Measurements from ENCODE around the gene ARL13A. TPM values are rescaled to one million over a fixed set of nuclear protein-coding genes. Genes with fewer than 3 reads are reported as not detected.

The ARL13A gene
- total and polyA plus RNA-seq, 7 donors = not detected

GRCh38 chrX:100931925-100932285 lies 37.6 kb upstream of the ARL13A start:
- peaks cover 0 to 5% (median 0%) of the 10 kb centered on the region in 4 donors for H3K4me1 ChIP-seq
- H3K27me3 ChIP-seq = peaks cover 0 to 3% (median 0%) of the 10 kb centered on the region in 3 donors
- intact Hi-C loops (cut with DNase I) = no loop called here
- H3K36me3 ChIP-seq = no peaks in the 10 kb centered on the region
- WGBS, 2 donors = 87 to 91% methylated on average over 3 of the region's 3 CpGs
- H3K27ac ChIP-seq = no peak overlapping the region
- DNase-seq = no peak
- TF ChIP-seq, protein P1, sequence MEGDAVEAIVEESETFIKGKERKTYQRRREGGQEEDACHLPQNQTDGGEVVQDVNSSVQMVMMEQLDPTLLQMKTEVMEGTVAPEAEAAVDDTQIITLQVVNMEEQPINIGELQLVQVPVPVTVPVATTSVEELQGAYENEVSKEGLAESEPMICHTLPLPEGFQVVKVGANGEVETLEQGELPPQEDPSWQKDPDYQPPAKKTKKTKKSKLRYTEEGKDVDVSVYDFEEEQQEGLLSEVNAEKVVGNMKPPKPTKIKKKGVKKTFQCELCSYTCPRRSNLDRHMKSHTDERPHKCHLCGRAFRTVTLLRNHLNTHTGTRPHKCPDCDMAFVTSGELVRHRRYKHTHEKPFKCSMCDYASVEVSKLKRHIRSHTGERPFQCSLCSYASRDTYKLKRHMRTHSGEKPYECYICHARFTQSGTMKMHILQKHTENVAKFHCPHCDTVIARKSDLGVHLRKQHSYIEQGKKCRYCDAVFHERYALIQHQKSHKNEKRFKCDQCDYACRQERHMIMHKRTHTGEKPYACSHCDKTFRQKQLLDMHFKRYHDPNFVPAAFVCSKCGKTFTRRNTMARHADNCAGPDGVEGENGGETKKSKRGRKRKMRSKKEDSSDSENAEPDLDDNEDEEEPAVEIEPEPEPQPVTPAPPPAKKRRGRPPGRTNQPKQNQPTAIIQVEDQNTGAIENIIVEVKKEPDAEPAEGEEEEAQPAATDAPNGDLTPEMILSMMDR (IDR thresholded peaks at IDR 0.05) = no peak
- TF ChIP-seq POLR2A (IDR thresholded peaks at IDR 0.05) (no peak), EP300 (IDR thresholded peaks at IDR 0.05) (no peak), POLR2AphosphoS5 (IDR thresholded peaks at IDR 0.05) (no peak)
- H3K9me3 ChIP-seq = no peaks in the 10 kb centered on the region
- no peak overlapping the region for H3K4me3 ChIP-seq

DNA sequence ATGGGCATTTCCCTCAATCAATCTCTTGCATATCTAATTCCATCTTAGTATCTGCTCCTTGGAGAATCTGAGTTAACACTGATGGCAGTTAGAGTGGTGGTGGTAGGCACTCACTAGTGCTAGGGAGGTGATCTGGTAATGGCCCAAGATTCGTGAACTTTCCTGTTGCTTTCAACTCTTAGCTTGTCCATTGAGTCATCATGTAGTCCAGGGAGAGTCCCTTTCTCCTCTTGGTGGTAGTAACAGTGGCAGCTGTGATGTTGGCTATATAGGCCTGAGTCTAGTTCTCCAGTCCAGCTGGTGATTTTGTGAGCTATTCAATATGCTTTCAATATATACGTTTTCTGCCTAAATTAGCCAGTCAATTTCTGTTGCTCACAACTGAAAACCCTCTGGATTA lies 33.7 kb upstream of the ARL13A start:
- TF ChIP-seq EP300 (IDR thresholded peaks at IDR 0.05) (no peak), POLR2A (IDR thresholded peaks at IDR 0.05) (no peak), POLR2AphosphoS5 (IDR thresholded peaks at IDR 0.05) (no peak)
- TF ChIP-seq, protein P1 (IDR thresholded peaks at IDR 0.05) = no peak
- H3K4me1 ChIP-seq = no peaks in the 10 kb centered on the region
- H3K27me3 ChIP-seq = peaks cover 0 to 3% (median 0%) of the 10 kb centered on the region in 3 donors
- H3K4me3 ChIP-seq = no peak overlapping the region
- 82 to 88% methylated on average over 2 of the region's 2 CpGs for WGBS, 2 donors
- DNase-seq = no peak
- no peaks in the 10 kb centered on the region for H3K9me3 ChIP-seq
- intact Hi-C loops (cut with DNase I) = no loop called here
- H3K36me3 ChIP-seq = no peaks in the 10 kb centered on the region
- no peak overlapping the region for H3K27ac ChIP-seq

DNA sequence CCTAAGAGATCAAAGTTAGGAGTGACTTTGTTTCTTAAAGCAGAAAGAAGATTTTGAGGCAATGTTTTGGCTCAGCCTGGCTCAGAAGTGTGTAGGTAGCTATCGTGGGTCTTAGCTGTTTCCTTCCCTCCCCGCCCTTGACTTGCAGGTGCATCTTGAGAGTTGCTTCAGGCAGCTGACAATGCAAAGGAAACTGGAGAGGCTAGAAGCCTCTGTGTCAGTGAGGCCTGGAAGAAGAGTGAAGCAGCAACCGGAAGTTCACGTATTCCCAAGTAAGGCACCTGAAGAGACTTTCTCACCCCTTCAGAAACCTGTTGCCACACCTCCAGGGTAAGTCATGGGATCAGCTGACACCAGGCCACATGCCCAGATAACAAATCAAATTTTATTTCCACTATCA lies 30.2 kb upstream of the ARL13A start:
- H3K9me3 ChIP-seq = no peaks in the 10 kb centered on the region
- intact Hi-C loops (cut with DNase I) = no loop called here
- TF ChIP-seq POLR2AphosphoS5 (IDR thresholded peaks at IDR 0.05) = no peak
- no peak for TF ChIP-seq POLR2A (IDR thresholded peaks at IDR 0.05)
- TF ChIP-seq, protein P1 (IDR thresholded peaks at IDR 0.05) = no peak
- TF ChIP-seq EP300 (IDR thresholded peaks at IDR 0.05) = no peak
- no peaks in the 10 kb centered on the region for H3K27me3 ChIP-seq
- no peaks in the 10 kb centered on the region for H3K36me3 ChIP-seq
- DNase-seq = no peak
- 41 to 57% methylated on average over 4 of the region's 4 CpGs for WGBS, 2 donors
- H3K4me3 ChIP-seq = no peak overlapping the region
- H3K4me1 ChIP-seq = no peaks in the 10 kb centered on the region
- no peak overlapping the region for H3K27ac ChIP-seq

DNA sequence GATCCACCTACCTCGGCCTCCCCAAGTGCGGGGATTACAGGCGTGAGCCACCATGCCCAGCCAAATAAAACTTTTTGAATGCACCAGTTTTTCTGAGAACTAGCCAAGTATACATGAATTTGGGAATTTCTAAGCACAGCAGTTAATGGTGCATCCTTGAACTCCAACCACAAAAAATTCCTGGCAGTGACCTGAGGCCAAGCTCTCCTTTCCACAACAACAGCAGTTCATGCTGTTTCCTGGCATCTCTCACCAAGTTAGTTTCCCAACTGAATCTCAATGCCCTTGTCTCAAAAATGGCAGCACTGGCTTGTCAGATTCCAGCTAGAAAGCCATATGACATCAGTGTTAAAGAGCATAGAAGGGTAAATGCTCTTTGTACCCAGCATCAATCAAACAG lies 24.9 kb upstream of the ARL13A start:
- Histone ChIP-seq H3K9me3 (no peaks in the 10 kb centered on the region), H3K36me3 (no peaks in the 10 kb centered on the region), H3K27me3 (no peaks in the 10 kb centered on the region), H3K4me3 (no peak overlapping the region), H3K27ac (no peak overlapping the region), H3K4me1 (no peaks in the 10 kb centered on the region)
- TF ChIP-seq POLR2AphosphoS5 (IDR thresholded peaks at IDR 0.05) (no peak), POLR2A (IDR thresholded peaks at IDR 0.05) (no peak)
- TF ChIP-seq, protein P1 (IDR thresholded peaks at IDR 0.05) = no peak
- no peak for DNase-seq
- intact Hi-C loops (cut with DNase I) = no loop called here
- WGBS, 2 donors = 94 to 98% methylated on average over 3 of the region's 3 CpGs

- H3K27me3 ChIP-seq = no peaks in the 10 kb centered on the region
- no peak overlapping the region for H3K4me3 ChIP-seq
- TF ChIP-seq, protein P1 (IDR thresholded peaks at IDR 0.05) = no peak
- TF ChIP-seq EP300 (IDR thresholded peaks at IDR 0.05) = no peak
- no peak for TF ChIP-seq POLR2AphosphoS5 (IDR thresholded peaks at IDR 0.05)
- no peak for TF ChIP-seq POLR2A (IDR thresholded peaks at IDR 0.05)
- no peaks in the 10 kb centered on the region for H3K4me1 ChIP-seq
- no peak overlapping the region for H3K27ac ChIP-seq
- no peak for DNase-seq
- no peaks in the 10 kb centered on the region for H3K9me3 ChIP-seq
- no peaks in the 10 kb centered on the region for H3K36me3 ChIP-seq
- intact Hi-C loops (cut with DNase I) = no loop called here
- WGBS, 2 donors = 78 to 81% methylated on average over 2 of the region's 2 CpGs
Observed at GRCh38 chrX:100946299-100946927, 23.1 kb upstream of the ARL13A start.
